ENCODE data around the gene POT1. TPM values are rescaled to one million over a fixed set of nuclear protein-coding genes. Genes with fewer than 3 reads are reported as not detected.
"Not testable (repeated sequence)": the region's sequence is repeated elsewhere in the genome, so short reads cannot be mapped to it uniquely, and the experiment has no call there.

POT1 gene
- 17.1 TPM for total RNA-seq
- 10 to 100 TPM; 19.4 to 27.7 (median 22.7) TPM for polyA plus RNA-seq

- H3K9me3 Mint-ChIP-seq = no peaks in the 10 kb centered on the region
- H3K36me3 Mint-ChIP-seq = peaks cover 27% of the 10 kb centered on the region
- peak; percentile 94 to 97 (median 94) for DNase-seq
- H3K27me3 Mint-ChIP-seq = peaks cover 5% of the 10 kb centered on the region
- no peaks in the 10 kb centered on the region for H3K27me3 ChIP-seq (ENCODE audit: control insufficient read depth, insufficient read depth, low read length)
- peaks cover 23 to 55% (median 40%) of the 10 kb centered on the region in 4 donors for H3K4me1 Mint-ChIP-seq
- peaks cover 2% of the 10 kb centered on the region for H3K36me3 ChIP-seq (ENCODE audit: control insufficient read depth, insufficient read depth, low read length)
- peak within 1 kb of the TSS; percentile 98 for H3K4me3 ChIP-seq (ENCODE audit: low read depth, low read length)
- ATAC-seq (ENCODE audit: low read depth in 2 of 2) = peak; percentile 94 to 97
- H3K9me3 ChIP-seq (ENCODE audit: control insufficient read depth in 2 of 2, low read length in 2 of 2) = no peaks in the 10 kb centered on the region
- peak within 1 kb of the TSS; percentile 78 to 97 (median 96) for H3K27ac Mint-ChIP-seq
- H3K27ac ChIP-seq (ENCODE audit: insufficient read depth, low read length, poor library complexity, severe bottlenecking) = peak within 1 kb of the TSS; percentile 87
- H3K4me3 Mint-ChIP-seq = peak within 1 kb of the TSS; percentile 89 to 96 (median 92)
- peaks cover 12% of the 10 kb centered on the region for H3K4me1 ChIP-seq (ENCODE audit: control insufficient read depth, insufficient read depth, low read length, poor library complexity, severe bottlenecking)
Observed at GRCh38 chr7:124929467-124930172, at the start of gene POT1. TSS of gene POT1 (minus strand) at chr7:124929825. CDS start at chr7:124897173, 32,652 bp downstream.

- not testable (repeated sequence) for ATAC-seq (ENCODE audit: low read depth in 2 of 2); H3K36me3 Mint-ChIP-seq; H3K36me3 ChIP-seq (ENCODE audit: control insufficient read depth, insufficient read depth, low read length); H3K4me1 Mint-ChIP-seq; H3K4me3 ChIP-seq (ENCODE audit: low read depth, low read length); H3K27me3 ChIP-seq (ENCODE audit: control insufficient read depth, insufficient read depth, low read length); H3K4me3 Mint-ChIP-seq; H3K27ac Mint-ChIP-seq; H3K27ac ChIP-seq (ENCODE audit: insufficient read depth, low read length, poor library complexity, severe bottlenecking); H3K4me1 ChIP-seq (ENCODE audit: control insufficient read depth, insufficient read depth, low read length, poor library complexity, severe bottlenecking); DNase-seq; H3K9me3 ChIP-seq (ENCODE audit: control insufficient read depth in 2 of 2, low read length in 2 of 2); H3K27me3 Mint-ChIP-seq
- peaks cover 1 to 26% (median 5%) of the 10 kb centered on the region in 7 donors for H3K9me3 Mint-ChIP-seq
Observed at GRCh38 chr7:124975131-124975530, 45.5 kb upstream of the POT1 start.

GRCh38 chr7:124965553-124965952 is 35.9 kb upstream of the POT1 start:
- no peaks in the 10 kb centered on the region for H3K9me3 ChIP-seq (ENCODE audit: control insufficient read depth in 2 of 2, low read length in 2 of 2)
- ATAC-seq (ENCODE audit: low read depth in 2 of 2) = no peak
- H3K9me3 Mint-ChIP-seq = peaks cover 0 to 6% (median 0%) of the 10 kb centered on the region in 7 donors

GRCh38 chr7:124959676-124960075 is 30.1 kb upstream of the POT1 start:
- H3K36me3 ChIP-seq (ENCODE audit: control insufficient read depth, insufficient read depth, low read length) = no peaks in the 10 kb centered on the region
- ATAC-seq (ENCODE audit: low read depth in 2 of 2) = no peak
- H3K27me3 ChIP-seq (ENCODE audit: control insufficient read depth, insufficient read depth, low read length) = no peaks in the 10 kb centered on the region
- peaks cover 0 to 19% (median 5%) of the 10 kb centered on the region in 7 donors for H3K9me3 Mint-ChIP-seq
- no peak for DNase-seq
- H3K4me3 ChIP-seq (ENCODE audit: low read depth, low read length) = no peak overlapping the region
- H3K4me1 Mint-ChIP-seq = peaks cover 0 to 2% (median 0%) of the 10 kb centered on the region in 4 donors
- H3K27ac ChIP-seq (ENCODE audit: insufficient read depth, low read length, poor library complexity, severe bottlenecking) = no peak overlapping the region
- no peak overlapping the region for H3K27ac Mint-ChIP-seq
- H3K36me3 Mint-ChIP-seq = no peaks in the 10 kb centered on the region
- H3K4me1 ChIP-seq (ENCODE audit: control insufficient read depth, insufficient read depth, low read length, poor library complexity, severe bottlenecking) = no peaks in the 10 kb centered on the region
- peaks cover 0 to 2% of the 10 kb centered on the region in 2 experiments for H3K9me3 ChIP-seq (ENCODE audit: control insufficient read depth in 2 of 2, low read length in 2 of 2)
- no peak overlapping the region for H3K4me3 Mint-ChIP-seq
- no peaks in the 10 kb centered on the region for H3K27me3 Mint-ChIP-seq

More at GRCh38 chr7:124965553-124965952, 35.9 kb upstream of the POT1 start:
- Histone ChIP-seq H3K27ac (ENCODE audit: insufficient read depth, low read length, poor library complexity, severe bottlenecking) (no peak overlapping the region), H3K4me1 (ENCODE audit: control insufficient read depth, insufficient read depth, low read length, poor library complexity, severe bottlenecking) (no peaks in the 10 kb centered on the region), H3K27me3 (ENCODE audit: control insufficient read depth, insufficient read depth, low read length) (no peaks in the 10 kb centered on the region), H3K36me3 (ENCODE audit: control insufficient read depth, insufficient read depth, low read length) (no peaks in the 10 kb centered on the region), H3K4me3 (ENCODE audit: low read depth, low read length) (no peak overlapping the region)
- no peak overlapping the region for H3K27ac Mint-ChIP-seq
- no peak for DNase-seq
- H3K4me1 Mint-ChIP-seq = no peaks in the 10 kb centered on the region
- no peaks in the 10 kb centered on the region for H3K27me3 Mint-ChIP-seq
- H3K4me3 Mint-ChIP-seq = no peak overlapping the region
- H3K36me3 Mint-ChIP-seq = no peaks in the 10 kb centered on the region

GRCh38 chr7:124957952-124958351 is 28.3 kb upstream of the POT1 start:
- H3K4me1 Mint-ChIP-seq; H3K4me3 ChIP-seq (ENCODE audit: low read depth, low read length); H3K36me3 Mint-ChIP-seq; H3K4me3 Mint-ChIP-seq; H3K27me3 ChIP-seq (ENCODE audit: control insufficient read depth, insufficient read depth, low read length); DNase-seq; H3K9me3 ChIP-seq (ENCODE audit: control insufficient read depth in 2 of 2, low read length in 2 of 2); H3K27me3 Mint-ChIP-seq; H3K36me3 ChIP-seq (ENCODE audit: control insufficient read depth, insufficient read depth, low read length); H3K27ac Mint-ChIP-seq; H3K27ac ChIP-seq (ENCODE audit: insufficient read depth, low read length, poor library complexity, severe bottlenecking); ATAC-seq (ENCODE audit: low read depth in 2 of 2); H3K4me1 ChIP-seq (ENCODE audit: control insufficient read depth, insufficient read depth, low read length, poor library complexity, severe bottlenecking): not testable (repeated sequence)
- H3K9me3 Mint-ChIP-seq = peaks cover 0 to 19% (median 5%) of the 10 kb centered on the region in 7 donors

- Mint-ChIP-seq H3K4me1 (peaks cover 0 to 2% (median 0%) of the 10 kb centered on the region in 4 donors), H3K27ac (no peak overlapping the region), H3K36me3 (no peaks in the 10 kb centered on the region), H3K9me3 (peaks cover 0 to 19% (median 5%) of the 10 kb centered on the region in 7 donors), H3K27me3 (no peaks in the 10 kb centered on the region), H3K4me3 (no peak overlapping the region)
- H3K27ac ChIP-seq (ENCODE audit: insufficient read depth, low read length, poor library complexity, severe bottlenecking) = no peak overlapping the region
- no peaks in the 10 kb centered on the region for H3K36me3 ChIP-seq (ENCODE audit: control insufficient read depth, insufficient read depth, low read length)
- H3K4me1 ChIP-seq (ENCODE audit: control insufficient read depth, insufficient read depth, low read length, poor library complexity, severe bottlenecking) = no peaks in the 10 kb centered on the region
- H3K27me3 ChIP-seq (ENCODE audit: control insufficient read depth, insufficient read depth, low read length) = no peaks in the 10 kb centered on the region
- ATAC-seq (ENCODE audit: low read depth in 2 of 2) = no peak
- DNase-seq = no peak
- H3K9me3 ChIP-seq (ENCODE audit: control insufficient read depth in 2 of 2, low read length in 2 of 2) = peaks cover 0 to 2% of the 10 kb centered on the region in 2 experiments
- no peak overlapping the region for H3K4me3 ChIP-seq (ENCODE audit: low read depth, low read length)
Observed at GRCh38 chr7:124956160-124956559, 26.5 kb upstream of the POT1 start.

- ATAC-seq (ENCODE audit: low read depth in 2 of 2) (no peak), DNase-seq (no peak)
- H3K4me1 Mint-ChIP-seq = peaks cover 0 to 2% (median 0%) of the 10 kb centered on the region in 4 donors
- H3K36me3 Mint-ChIP-seq = no peaks in the 10 kb centered on the region
- H3K9me3 Mint-ChIP-seq = peaks cover 0 to 16% (median 5%) of the 10 kb centered on the region in 7 donors
- Histone ChIP-seq H3K36me3 (ENCODE audit: control insufficient read depth, insufficient read depth, low read length) (no peaks in the 10 kb centered on the region), H3K27me3 (ENCODE audit: control insufficient read depth, insufficient read depth, low read length) (no peaks in the 10 kb centered on the region), H3K9me3 (ENCODE audit: control insufficient read depth in 2 of 2, low read length in 2 of 2) (peaks cover 0 to 2% of the 10 kb centered on the region in 2 experiments), H3K27ac (ENCODE audit: insufficient read depth, low read length, poor library complexity, severe bottlenecking) (no peak overlapping the region), H3K4me3 (ENCODE audit: low read depth, low read length) (no peak overlapping the region), H3K4me1 (ENCODE audit: control insufficient read depth, insufficient read depth, low read length, poor library complexity, severe bottlenecking) (no peaks in the 10 kb centered on the region)
- H3K4me3 Mint-ChIP-seq = no peak overlapping the region
- H3K27me3 Mint-ChIP-seq = no peaks in the 10 kb centered on the region
- no peak overlapping the region for H3K27ac Mint-ChIP-seq
Observed at GRCh38 chr7:124954790-124955189, 25.2 kb upstream of the POT1 start.

GRCh38 chr7:124945680-124946079 is 16.1 kb upstream of the POT1 start:
- Mint-ChIP-seq H3K36me3 (peaks cover 8% of the 10 kb centered on the region), H3K4me3 (no peak overlapping the region), H3K9me3 (peaks cover 2 to 11% (median 7%) of the 10 kb centered on the region in 7 donors), H3K4me1 (no peaks in the 10 kb centered on the region), H3K27me3 (peaks cover 6% of the 10 kb centered on the region), H3K27ac (no peak overlapping the region)
- Histone ChIP-seq H3K4me3 (ENCODE audit: low read depth, low read length) (no peak overlapping the region), H3K9me3 (ENCODE audit: control insufficient read depth in 2 of 2, low read length in 2 of 2) (no peaks in the 10 kb centered on the region), H3K36me3 (ENCODE audit: control insufficient read depth, insufficient read depth, low read length) (no peaks in the 10 kb centered on the region), H3K27ac (ENCODE audit: insufficient read depth, low read length, poor library complexity, severe bottlenecking) (no peak overlapping the region), H3K4me1 (ENCODE audit: control insufficient read depth, insufficient read depth, low read length, poor library complexity, severe bottlenecking) (no peaks in the 10 kb centered on the region), H3K27me3 (ENCODE audit: control insufficient read depth, insufficient read depth, low read length) (no peaks in the 10 kb centered on the region)
- ATAC-seq (ENCODE audit: low read depth in 2 of 2) = no peak
- no peak for DNase-seq
